ENCODE results near the gene DNAJA4. TPM values are rescaled to one million over a fixed set of nuclear protein-coding genes. Genes with fewer than 3 reads are reported as not detected.

DNAJA4 gene
- total and polyA plus RNA-seq, 2 experiments from 2014 or later: 5.0 to 12.5 TPM

DNA sequence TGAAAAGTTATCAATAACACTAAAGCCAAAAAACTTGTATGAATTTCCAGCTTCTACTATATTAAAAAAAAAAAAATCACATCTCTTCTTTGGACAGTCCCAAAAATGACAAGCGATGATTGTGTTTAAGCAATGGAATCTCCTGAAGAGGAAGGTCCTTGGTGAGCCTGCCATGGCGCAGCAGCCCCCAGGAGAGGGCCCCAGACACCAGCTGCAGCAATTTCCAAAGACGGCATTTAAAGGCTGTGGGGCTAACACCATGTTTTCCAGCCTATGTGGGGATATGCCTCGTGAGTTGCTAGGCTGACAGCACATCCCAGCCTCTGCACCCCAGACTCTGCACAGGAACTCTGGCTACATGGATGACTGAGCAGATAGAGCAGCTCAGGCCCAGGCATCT lies 20.4 kb downstream of the DNAJA4 start:
- Mint-ChIP-seq H3K27me3 (ENCODE audit: insufficient read depth, low read depth, poor library complexity) (peaks cover 2% of the 10 kb centered on the region), H3K9me3 (no peaks in the 10 kb centered on the region), H3K27ac (0 out of 2 replicates have a peak overlapping the region, but pooled peaks have one; percentile 34), H3K36me3 (ENCODE audit: low read depth) (peaks cover 5% of the 10 kb centered on the region; the same call in 1 of the 3 replicates), H3K4me1 (no peaks in the 10 kb centered on the region), H3K4me3 (no peak overlapping the region)
- no peaks in the 10 kb centered on the region; the same call in 1 of the 2 replicates for H4K20me1 ChIP-seq (replicated peaks; ENCODE audit: insufficient read depth)
- DNase-seq (ENCODE audit: low spot score) (no peak), ATAC-seq (peak; percentile 44; the same call in 2 of the 3 replicates)
- H3K79me2 ChIP-seq (replicated peaks; ENCODE audit: insufficient read depth): no peaks in the 10 kb centered on the region
- no peak overlapping the region for H3K27ac ChIP-seq (ENCODE audit: low read depth)
- H3K36me3 ChIP-seq (ENCODE audit: insufficient read depth): peaks cover 10% of the 10 kb centered on the region
- H3K4me3 ChIP-seq: no peak overlapping the region
- H2AFZ ChIP-seq: no peak overlapping the region
- no peaks in the 10 kb centered on the region for H3K27me3 ChIP-seq (ENCODE audit: insufficient read depth)
- TF ChIP-seq CTCF (conservative IDR thresholded peaks at IDR 0.05; ENCODE audit: low read depth in 2 of 2): peak; percentile 32 to 51
- TF ChIP-seq EZH2phosphoT487 (IDR thresholded peaks at IDR 0.05; ENCODE audit: unreplicated experiment): no peak
- no peak overlapping the region for H3K4me2 ChIP-seq
- H3F3A ChIP-seq (replicated peaks; ENCODE audit: low read depth): no peaks in the 10 kb centered on the region
- H3K9me2 ChIP-seq (ENCODE audit: insufficient read depth): no peaks in the 10 kb centered on the region
- no peaks in the 10 kb centered on the region for H3K4me1 ChIP-seq (ENCODE audit: insufficient read depth)

DNA sequence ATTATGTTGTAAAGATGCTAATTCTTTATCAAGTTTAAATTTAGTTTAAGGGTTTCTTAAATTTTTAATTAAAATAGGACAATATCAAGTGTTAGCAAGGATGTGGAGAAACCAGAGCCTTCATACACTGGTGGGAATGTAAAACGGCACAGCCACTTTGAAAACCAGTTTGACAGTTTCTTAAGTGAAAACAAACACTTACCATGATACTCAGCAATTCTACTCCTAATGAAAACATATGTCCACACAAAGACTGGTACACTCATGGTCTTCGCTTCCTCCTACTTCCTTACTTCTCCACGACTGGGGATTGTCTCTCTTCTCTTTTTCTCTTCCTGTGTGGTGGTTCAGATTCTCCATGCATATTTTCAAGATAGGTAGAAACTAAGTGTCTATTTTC lies 25.9 kb downstream of the DNAJA4 start:
- no peak overlapping the region for H2AFZ ChIP-seq
- ATAC-seq: no peak
- no peak for TF ChIP-seq ETS1 (IDR thresholded peaks at IDR 0.05)
- TF ChIP-seq JUNB (IDR thresholded peaks at IDR 0.05; ENCODE audit: unreplicated experiment): no peak
- no peak for TF ChIP-seq EZH2phosphoT487 (IDR thresholded peaks at IDR 0.05; ENCODE audit: unreplicated experiment)
- no peak for TF ChIP-seq NANOG (IDR thresholded peaks at IDR 0.05; ENCODE audit: borderline replicate concordance)
- no peak for TF ChIP-seq ZNF462 (CRISPR knock-in tag; IDR thresholded peaks at IDR 0.05)
- TF ChIP-seq CREB1 (CRISPR knock-in tag; IDR thresholded peaks at IDR 0.05; ENCODE audit: low read depth): no peak
- no peak for TF ChIP-seq STAT1 (IDR thresholded peaks at IDR 0.05; ENCODE audit: unreplicated experiment)
- no peak for TF ChIP-seq CTCF (conservative IDR thresholded peaks at IDR 0.05; ENCODE audit: low read depth in 2 of 2)
- TF ChIP-seq EZH2 (IDR thresholded peaks at IDR 0.05; ENCODE audit: low read depth, unreplicated experiment): no peak
- no peak for TF ChIP-seq ZNF114 (CRISPR knock-in tag; IDR thresholded peaks at IDR 0.05)

More for the DNA sequence above, 25.9 kb downstream of the DNAJA4 start:
- no peaks in the 10 kb centered on the region for H3K9me2 ChIP-seq (ENCODE audit: insufficient read depth)
- H3K36me3 ChIP-seq (ENCODE audit: insufficient read depth): peaks cover 20% of the 10 kb centered on the region
- H3K4me2 ChIP-seq: no peak overlapping the region
- H4K20me1 ChIP-seq (replicated peaks; ENCODE audit: insufficient read depth): no peaks in the 10 kb centered on the region; the same call in 1 of the 2 replicates
- H3K4me1 ChIP-seq (ENCODE audit: insufficient read depth): no peaks in the 10 kb centered on the region
- no peak overlapping the region for H3K27ac Mint-ChIP-seq
- H3K4me1 Mint-ChIP-seq: no peaks in the 10 kb centered on the region
- no peak overlapping the region for H3K27ac ChIP-seq (ENCODE audit: low read depth)
- no peak overlapping the region for H3K4me3 Mint-ChIP-seq
- H3F3A ChIP-seq (replicated peaks; ENCODE audit: low read depth): no peaks in the 10 kb centered on the region
- no peak for DNase-seq (ENCODE audit: low spot score)
- peaks cover 3% of the 10 kb centered on the region; the same call in 2 of the 3 replicates for H3K36me3 Mint-ChIP-seq (ENCODE audit: low read depth)
- no peaks in the 10 kb centered on the region for H3K9me3 Mint-ChIP-seq
- H3K27me3 Mint-ChIP-seq (ENCODE audit: insufficient read depth, low read depth, poor library complexity): peaks cover 4% of the 10 kb centered on the region
- H3K79me2 ChIP-seq (replicated peaks; ENCODE audit: insufficient read depth): no peaks in the 10 kb centered on the region; the same call in 1 of the 2 replicates
- H3K4me3 ChIP-seq: no peak overlapping the region
- no peaks in the 10 kb centered on the region for H3K27me3 ChIP-seq (ENCODE audit: insufficient read depth)
